ENCODE results near the gene RBP3.

Gene RBP3

DNA sequence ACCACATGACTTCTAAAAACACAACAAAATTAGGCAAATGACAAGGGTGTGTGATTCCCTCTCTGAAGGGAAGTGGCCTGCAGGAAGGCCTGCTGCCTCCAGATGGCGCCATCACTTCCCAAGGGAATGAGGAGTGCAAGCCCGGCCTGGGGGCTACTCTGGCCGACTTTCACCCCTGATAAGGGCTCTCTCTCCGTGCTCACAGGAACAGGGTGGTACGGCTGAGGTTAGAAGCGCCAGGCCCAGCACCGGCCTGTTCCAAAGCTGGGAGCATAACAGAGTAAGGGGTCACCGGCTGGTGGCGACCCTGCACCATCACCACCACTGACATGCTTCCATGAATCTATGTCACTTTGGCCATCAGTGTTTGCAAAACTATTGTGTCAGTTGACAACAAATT is 13.1 kb downstream of the RBP3 start:
- TF ChIP-seq EZH2phosphoT487 (IDR thresholded peaks at IDR 0.05; ENCODE audit: low read depth) = no peak
- TF ChIP-seq CTCF (IDR thresholded peaks at IDR 0.05; ENCODE audit: low read depth, low read length) = peak; percentile 67
- H2AFZ ChIP-seq (ENCODE audit: low read depth, low read length) = no peak overlapping the region

DNA sequence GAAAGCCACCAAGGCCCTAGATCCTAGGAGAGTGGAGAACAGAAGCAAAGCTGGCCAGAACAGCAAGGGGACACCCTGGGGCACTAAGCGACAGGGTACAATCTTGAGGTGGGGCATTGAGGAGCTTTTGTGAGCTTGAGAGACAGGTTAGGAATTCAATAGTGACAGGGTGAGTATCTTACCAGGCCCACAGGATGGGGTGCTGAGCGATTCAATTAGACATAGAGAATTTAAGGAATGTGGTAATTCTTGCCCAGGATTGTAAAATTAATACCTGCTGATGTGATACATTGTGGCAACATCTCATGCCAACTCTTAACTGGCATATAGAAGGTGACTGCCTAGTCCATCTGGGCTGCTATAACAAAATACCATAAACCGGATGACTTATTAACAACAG is 14.0 kb downstream of the RBP3 start:
- TF ChIP-seq EZH2phosphoT487 (IDR thresholded peaks at IDR 0.05; ENCODE audit: low read depth) (no peak), CTCF (IDR thresholded peaks at IDR 0.05; ENCODE audit: low read depth, low read length) (no peak)
- H3K27me3 ChIP-seq (ENCODE audit: low read depth, low read length) = no peaks in the 10 kb centered on the region
- H3K36me3 ChIP-seq (replicated peaks; ENCODE audit: low read depth, low read length) = no peaks in the 10 kb centered on the region
- no peak overlapping the region for H3K4me3 ChIP-seq (ENCODE audit: low read length)
- no peaks in the 10 kb centered on the region for H3K9me3 ChIP-seq (ENCODE audit: insufficient read depth, low read length)
- no peak overlapping the region for H3K9ac ChIP-seq (ENCODE audit: low read length)
- H3K4me2 ChIP-seq (ENCODE audit: low read length) = no peak overlapping the region
- H2AFZ ChIP-seq (ENCODE audit: low read depth, low read length) = no peak overlapping the region
- H3K79me2 ChIP-seq (ENCODE audit: low read length) = no peaks in the 10 kb centered on the region
- no peaks in the 10 kb centered on the region for H4K20me1 ChIP-seq (ENCODE audit: insufficient read depth, low read length)
- H3K27ac ChIP-seq (ENCODE audit: low read length) = no peak overlapping the region
- no peaks in the 10 kb centered on the region for H3K4me1 ChIP-seq (ENCODE audit: low read length)

More for the DNA sequence above, 13.1 kb downstream of the RBP3 start:
- no peaks in the 10 kb centered on the region for H3K4me1 ChIP-seq (ENCODE audit: low read length)
- H3K36me3 ChIP-seq (replicated peaks; ENCODE audit: low read depth, low read length) = no peaks in the 10 kb centered on the region
- H4K20me1 ChIP-seq (ENCODE audit: insufficient read depth, low read length) = no peaks in the 10 kb centered on the region
- no peak overlapping the region for H3K4me2 ChIP-seq (ENCODE audit: low read length)
- no peaks in the 10 kb centered on the region for H3K9me3 ChIP-seq (ENCODE audit: insufficient read depth, low read length)
- no peak overlapping the region for H3K4me3 ChIP-seq (ENCODE audit: low read length)
- H3K79me2 ChIP-seq (ENCODE audit: low read length) = no peaks in the 10 kb centered on the region
- no peak overlapping the region for H3K9ac ChIP-seq (ENCODE audit: low read length)
- H3K27me3 ChIP-seq (ENCODE audit: low read depth, low read length) = no peaks in the 10 kb centered on the region
- no peak overlapping the region for H3K27ac ChIP-seq (ENCODE audit: low read length)

DNA sequence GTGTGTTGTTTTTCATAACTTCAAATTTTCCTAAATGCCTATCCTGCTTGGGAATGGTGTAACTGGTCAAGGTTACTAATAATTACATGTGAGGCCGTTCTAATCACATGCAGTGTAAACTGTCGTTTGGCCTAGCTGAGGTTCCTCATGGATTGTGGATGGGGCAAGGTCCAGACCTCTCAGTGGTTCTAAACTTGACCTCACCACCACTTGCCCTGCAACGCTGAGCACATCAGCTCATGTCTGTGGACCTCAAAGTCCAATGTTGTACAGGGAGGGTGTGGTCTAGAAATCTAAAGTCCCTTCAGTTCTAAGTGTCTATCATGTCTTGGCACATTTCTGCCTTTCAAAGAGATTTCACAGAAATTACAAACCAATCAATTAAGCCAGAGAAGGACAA is 15.6 kb downstream of the RBP3 start:
- TF ChIP-seq CTCF (IDR thresholded peaks at IDR 0.05; ENCODE audit: low read depth, low read length) (no peak), EZH2phosphoT487 (IDR thresholded peaks at IDR 0.05; ENCODE audit: low read depth) (no peak)
- Histone ChIP-seq H3K27ac (ENCODE audit: low read length) (no peak overlapping the region), H2AFZ (ENCODE audit: low read depth, low read length) (no peak overlapping the region), H3K4me1 (ENCODE audit: low read length) (no peaks in the 10 kb centered on the region), H3K36me3 (replicated peaks; ENCODE audit: low read depth, low read length) (no peaks in the 10 kb centered on the region), H3K4me3 (ENCODE audit: low read length) (no peak overlapping the region), H3K9ac (ENCODE audit: low read length) (no peak overlapping the region), H3K27me3 (ENCODE audit: low read depth, low read length) (no peaks in the 10 kb centered on the region), H3K9me3 (ENCODE audit: insufficient read depth, low read length) (no peaks in the 10 kb centered on the region), H3K79me2 (ENCODE audit: low read length) (no peaks in the 10 kb centered on the region), H3K4me2 (ENCODE audit: low read length) (no peak overlapping the region), H4K20me1 (ENCODE audit: insufficient read depth, low read length) (no peaks in the 10 kb centered on the region)

DNA sequence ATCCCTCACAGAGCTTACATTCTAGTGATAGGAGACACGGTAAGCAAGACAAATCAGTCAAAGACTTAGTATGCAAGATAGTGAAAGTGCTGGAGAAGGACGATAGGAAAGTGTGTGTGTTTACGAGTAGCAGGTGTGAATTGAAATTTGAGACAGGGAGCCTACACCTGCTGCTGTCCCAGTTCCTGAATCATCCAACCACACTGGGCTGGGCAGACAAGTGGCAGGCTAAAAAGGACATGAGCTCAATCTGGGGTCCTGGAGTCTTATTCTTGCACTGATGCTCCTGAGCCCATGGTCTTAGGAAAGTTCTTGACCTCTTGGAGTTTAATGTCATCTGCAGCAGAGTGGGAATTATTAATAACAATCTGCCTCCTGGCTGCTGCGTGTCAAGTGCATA is 16.2 kb downstream of the RBP3 start:
- no peaks in the 10 kb centered on the region for H3K4me1 ChIP-seq (ENCODE audit: low read length)
- no peak overlapping the region for H3K9ac ChIP-seq (ENCODE audit: low read length)
- no peak overlapping the region for H3K27ac ChIP-seq (ENCODE audit: low read length)
- no peak for TF ChIP-seq EZH2phosphoT487 (IDR thresholded peaks at IDR 0.05; ENCODE audit: low read depth)
- H3K4me2 ChIP-seq (ENCODE audit: low read length) = no peak overlapping the region
- no peak overlapping the region for H2AFZ ChIP-seq (ENCODE audit: low read depth, low read length)
- no peaks in the 10 kb centered on the region for H3K36me3 ChIP-seq (replicated peaks; ENCODE audit: low read depth, low read length)
- no peaks in the 10 kb centered on the region for H3K27me3 ChIP-seq (ENCODE audit: low read depth, low read length)
- H3K9me3 ChIP-seq (ENCODE audit: insufficient read depth, low read length) = no peaks in the 10 kb centered on the region
- no peak overlapping the region for H3K4me3 ChIP-seq (ENCODE audit: low read length)
- no peaks in the 10 kb centered on the region for H4K20me1 ChIP-seq (ENCODE audit: insufficient read depth, low read length)
- no peaks in the 10 kb centered on the region for H3K79me2 ChIP-seq (ENCODE audit: low read length)

DNA sequence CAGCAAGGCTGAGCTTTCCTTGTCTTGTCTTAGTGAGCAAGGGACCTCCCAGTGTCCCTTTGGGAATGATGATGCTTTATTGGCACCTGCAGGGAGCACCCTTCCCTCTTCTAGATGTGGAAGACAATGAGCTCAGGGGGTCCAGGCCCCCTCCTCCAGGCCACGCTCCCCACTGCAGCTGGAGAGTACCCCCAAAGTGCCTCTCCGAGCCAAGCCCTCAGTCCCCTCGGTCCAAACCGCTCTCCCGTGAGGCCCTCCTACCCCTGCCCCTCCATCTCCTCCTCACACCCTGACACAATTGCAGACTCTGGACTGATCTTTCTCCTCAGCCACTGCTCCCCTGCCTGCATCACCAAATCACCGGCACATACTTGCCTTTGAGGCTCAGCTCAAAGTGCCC is 16.7 kb downstream of the RBP3 start:
- no peak overlapping the region for H3K4me2 ChIP-seq (ENCODE audit: low read length)
- H3K9ac ChIP-seq (ENCODE audit: low read length) = no peak overlapping the region
- no peaks in the 10 kb centered on the region for H3K9me3 ChIP-seq (ENCODE audit: insufficient read depth, low read length)
- H3K36me3 ChIP-seq (replicated peaks; ENCODE audit: low read depth, low read length) = no peaks in the 10 kb centered on the region
- H3K27ac ChIP-seq (ENCODE audit: low read length) = no peak overlapping the region
- H2AFZ ChIP-seq (ENCODE audit: low read depth, low read length) = no peak overlapping the region
- H3K27me3 ChIP-seq (ENCODE audit: low read depth, low read length) = no peaks in the 10 kb centered on the region
- H3K4me1 ChIP-seq (ENCODE audit: low read length) = no peaks in the 10 kb centered on the region
- TF ChIP-seq CTCF (IDR thresholded peaks at IDR 0.05; ENCODE audit: low read depth, low read length) = no peak
- TF ChIP-seq EZH2phosphoT487 (IDR thresholded peaks at IDR 0.05; ENCODE audit: low read depth) = no peak
- no peak overlapping the region for H3K4me3 ChIP-seq (ENCODE audit: low read length)
- no peaks in the 10 kb centered on the region for H4K20me1 ChIP-seq (ENCODE audit: insufficient read depth, low read length)
- no peaks in the 10 kb centered on the region for H3K79me2 ChIP-seq (ENCODE audit: low read length)
